ENCODE results near the gene KCNJ6. TPM values are rescaled to one million over a fixed set of nuclear protein-coding genes. Genes with fewer than 3 reads are reported as not detected.

The KCNJ6 gene
- total RNA-seq, 1 experiment from 2014 or later: 1.2 TPM

DNA sequence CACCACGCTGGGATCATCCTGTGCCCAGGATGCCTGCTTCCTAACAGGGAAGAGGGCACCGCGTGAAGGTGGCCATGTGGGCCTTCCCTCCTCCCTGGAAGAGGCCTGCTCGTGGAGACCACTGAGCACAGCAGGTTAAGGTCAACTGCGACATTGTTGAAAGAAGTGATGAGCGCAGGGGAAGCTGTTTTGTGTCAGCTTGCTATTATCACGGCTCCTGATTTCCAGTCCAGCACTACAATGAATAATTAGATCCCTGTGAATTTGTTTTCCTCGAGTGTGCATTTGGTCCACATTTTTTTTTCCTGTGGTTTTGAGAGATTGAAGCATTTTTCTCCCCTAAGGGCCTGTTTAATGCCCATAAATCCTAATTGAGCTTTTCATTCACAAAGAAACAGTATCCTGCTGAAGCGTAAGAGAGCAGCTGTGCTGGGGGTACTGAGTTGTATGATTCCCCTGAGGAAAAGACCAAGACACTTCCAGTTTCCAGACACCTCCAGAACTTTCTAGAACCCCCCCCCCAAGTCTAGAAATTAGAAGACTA, 204.9 kb downstream of the KCNJ6 start:
- Histone ChIP-seq H3K18ac (ENCODE audit: insufficient read length, low read depth, low read length) (no peak overlapping the region), H2BK20ac (ENCODE audit: low read depth, low read length, poor library complexity, severe bottlenecking) (no peak overlapping the region), H2BK15ac (ENCODE audit: low read depth, low read length) (no peak overlapping the region), H2BK12ac (ENCODE audit: insufficient read length, low read depth, low read length) (no peak overlapping the region), H3K4ac (ENCODE audit: low read depth, low read length) (no peak overlapping the region), H3T11ph (ENCODE audit: low read length) (no peak overlapping the region), H3K9ac (ENCODE audit: extremely low read depth, insufficient read length, low read length) (no peak overlapping the region), H2AFZ (ENCODE audit: low read length) (no peak overlapping the region), H3K79me2 (ENCODE audit: insufficient read depth, low read length) (no peaks in the 10 kb centered on the region), H4K5ac (ENCODE audit: insufficient read length, low read depth, low read length) (no peak overlapping the region), H4K20me1 (ENCODE audit: control insufficient read depth, insufficient read depth, insufficient read length) (no peaks in the 10 kb centered on the region), H3K14ac (ENCODE audit: insufficient read depth, low read length) (no peak overlapping the region), H3K79me1 (ENCODE audit: insufficient read depth, low read depth, low read length, poor library complexity, severe bottlenecking) (no peaks in the 10 kb centered on the region), H3K23me2 (ENCODE audit: insufficient read length, low read depth, low read length, poor library complexity, severe bottlenecking) (no peaks in the 10 kb centered on the region), H3K27ac (ENCODE audit: insufficient read length, low read depth, low read length) (no peak overlapping the region), H3K9me3 (ENCODE audit: control insufficient read depth, low read depth, low read length) (no peaks in the 10 kb centered on the region), H4K8ac (replicated peaks; ENCODE audit: insufficient read length, low read depth, low read length) (no peak overlapping the region), H2BK5ac (ENCODE audit: insufficient read length, low read length) (no peak overlapping the region), H3K27me3 (ENCODE audit: insufficient read depth, low read length) (no peaks in the 10 kb centered on the region), H3K4me2 (ENCODE audit: insufficient read depth, insufficient read length, low read length) (no peak overlapping the region), H4K91ac (ENCODE audit: insufficient read length, low read depth, low read length) (no peak overlapping the region), H3K56ac (ENCODE audit: insufficient read length, low read depth, low read length) (no peak overlapping the region), H2AK5ac (ENCODE audit: insufficient read length, low read length) (no peak overlapping the region), H2BK120ac (ENCODE audit: low read depth, low read length, poor library complexity, severe bottlenecking) (no peak overlapping the region), H3K4me1 (ENCODE audit: insufficient read depth, low read length) (no peaks in the 10 kb centered on the region), H3K23ac (ENCODE audit: insufficient read length, low read depth, low read length) (no peak overlapping the region)
- TF ChIP-seq, protein P1, sequence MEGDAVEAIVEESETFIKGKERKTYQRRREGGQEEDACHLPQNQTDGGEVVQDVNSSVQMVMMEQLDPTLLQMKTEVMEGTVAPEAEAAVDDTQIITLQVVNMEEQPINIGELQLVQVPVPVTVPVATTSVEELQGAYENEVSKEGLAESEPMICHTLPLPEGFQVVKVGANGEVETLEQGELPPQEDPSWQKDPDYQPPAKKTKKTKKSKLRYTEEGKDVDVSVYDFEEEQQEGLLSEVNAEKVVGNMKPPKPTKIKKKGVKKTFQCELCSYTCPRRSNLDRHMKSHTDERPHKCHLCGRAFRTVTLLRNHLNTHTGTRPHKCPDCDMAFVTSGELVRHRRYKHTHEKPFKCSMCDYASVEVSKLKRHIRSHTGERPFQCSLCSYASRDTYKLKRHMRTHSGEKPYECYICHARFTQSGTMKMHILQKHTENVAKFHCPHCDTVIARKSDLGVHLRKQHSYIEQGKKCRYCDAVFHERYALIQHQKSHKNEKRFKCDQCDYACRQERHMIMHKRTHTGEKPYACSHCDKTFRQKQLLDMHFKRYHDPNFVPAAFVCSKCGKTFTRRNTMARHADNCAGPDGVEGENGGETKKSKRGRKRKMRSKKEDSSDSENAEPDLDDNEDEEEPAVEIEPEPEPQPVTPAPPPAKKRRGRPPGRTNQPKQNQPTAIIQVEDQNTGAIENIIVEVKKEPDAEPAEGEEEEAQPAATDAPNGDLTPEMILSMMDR (conservative IDR thresholded peaks at IDR 0.05): no peak
- no peak for DNase-seq
- H3K4me1 Mint-ChIP-seq: peaks cover 12 to 13% of the 10 kb centered on the region in 2 experiments
- H3K27me3 Mint-ChIP-seq (ENCODE audit: low read depth): no peaks in the 10 kb centered on the region
- no peak overlapping the region for H3K4me3 Mint-ChIP-seq
- WGBS (ENCODE audit: extremely low coverage, insufficient read length, low lambda C conversion rate): no CpG with 5 or more reads among the region's 9 CpGs
- no peak overlapping the region for H3K27ac Mint-ChIP-seq
- H3K9me3 Mint-ChIP-seq: peaks cover 0 to 4% of the 10 kb centered on the region in 2 experiments; a peak in 2 of 5 replicates
- peaks cover 0 to 12% (median 0%) of the 10 kb centered on the region in 3 experiments; a peak in 1 of 7 replicates for H3K36me3 Mint-ChIP-seq (ENCODE audit: insufficient read depth in 1 of 3, low read depth in 3 of 3)

Measured in H9 (cell line).